Psoas muscle (tissue), 8 donors: ENCODE data around the gene TLK1. TPM values are rescaled to one million over a fixed set of nuclear protein-coding genes. Genes with fewer than 3 reads are reported as not detected.

Experiments
- ATAC-seq, 4 donors: fragments of 200-7000 bp; cut with Tn5 transposase; one replicate each; pipeline ENCODE4 v1.9.1; 2020; ENCODE audit warnings: moderate library complexity in 3 of 4, mild to moderate bottlenecking in 2 of 4
- DNase-seq, 2 donors: peaks; one replicate each; pipeline ENCODE4 v3.0.0-alpha.2; 2020
- H3K27ac ChIP-seq: fragments of 200-600 bp; one replicate; pipeline ENCODE4 v1.8.0; 2022
- H3K27me3 ChIP-seq, 3 donors: fragments of 200-600 bp in 1 of 3; one replicate each; pipeline versions ENCODE4 v1.6.1 to v1.8.0; 2013 to 2022; ENCODE audit warnings: low read length in 2 of 3, mild to moderate bottlenecking in 2 of 3, moderate library complexity in 1 of 3; ENCODE audit not compliant: insufficient read depth in 3 of 3
- H3K36me3 ChIP-seq, 2 donors: fragments of 200-600 bp in 1 of 2; one replicate each; pipeline versions ENCODE4 v1.6.1 to v1.8.0; 2013 to 2022; ENCODE audit warnings: low read depth in 1 of 2, mild to moderate bottlenecking in 1 of 2, moderate library complexity in 1 of 2; ENCODE audit not compliant: insufficient read depth in 1 of 2
- H3K4me1 ChIP-seq: fragments of 200-600 bp; one replicate; pipeline ENCODE4 v1.8.0; 2022
- H3K4me3 ChIP-seq: fragments of 200-600 bp; one replicate; pipeline ENCODE4 v1.8.0; 2022; ENCODE audit warnings: mild to moderate bottlenecking
- H3K9me3 ChIP-seq: fragments of 200-600 bp; one replicate; pipeline ENCODE4 v1.8.0; 2022
- CTCF ChIP-seq: fragments of 200-600 bp; IDR thresholded peaks from one replicate; pipeline ENCODE4 v1.8.0; 2022; ENCODE audit warnings: antibody characterized with exemption
- WGBS, 3 donors: extraction: QIAGEN DNeasy Blood & Tissue Kit; methylation state at CpG; one replicate each; pipeline versions ENCODE4 v1.1.6 to v1.1.7; 2013; 5-methylcytosine and 5-hydroxymethylcytosine counted together
- intact Hi-C, 2 donors: fragments of 100-400 bp; cut with DNase I; formaldehyde crosslinking; loops; one replicate each; pipeline versions ENCODE4 v1.11.0 to v1.14.2; 2022
- polyA plus RNA-seq, 3 donors: library from polyadenylated mRNA; stranded (reverse); fragments of 200-250 nt; gene quantifications; one replicate each; pipeline ENCODE4 v1.2.3, GENCODE V29; 2013
- total RNA-seq, 4 donors: library from RNA; stranded (reverse); fragmentation: NEBNext Ultra II Directional in 2 of 4; extraction: Animal tissue kit (Norgen Biotek cat#: 25700) in 2 of 4; gene quantifications; one replicate each; pipeline versions ENCODE4 v1.2.1 to v1.2.4, GENCODE V29; 2021 to 2023
- donor health status: healthy with polysubstance abuse.
- donor health status: DM: no; HTN: no; CAD: no; lungs with moderate emphysema.
- donor health status: Bipolar disorder and iron deficiency.
- donor health status: healthy.
- donor health status: DM: yes; HTN: yes; CAD: no.
- donor health status: DM: no; HTN: no; CAD: no.
- donor health status: DM: no; HTN: no; CAD: no.
- donor health status: DM: yes; HTN: yes; CAD: no.

The TLK1 gene
- total and polyA plus RNA-seq, 7 donors: 4.4 to 22.2 (median 17.5) TPM

DNA sequence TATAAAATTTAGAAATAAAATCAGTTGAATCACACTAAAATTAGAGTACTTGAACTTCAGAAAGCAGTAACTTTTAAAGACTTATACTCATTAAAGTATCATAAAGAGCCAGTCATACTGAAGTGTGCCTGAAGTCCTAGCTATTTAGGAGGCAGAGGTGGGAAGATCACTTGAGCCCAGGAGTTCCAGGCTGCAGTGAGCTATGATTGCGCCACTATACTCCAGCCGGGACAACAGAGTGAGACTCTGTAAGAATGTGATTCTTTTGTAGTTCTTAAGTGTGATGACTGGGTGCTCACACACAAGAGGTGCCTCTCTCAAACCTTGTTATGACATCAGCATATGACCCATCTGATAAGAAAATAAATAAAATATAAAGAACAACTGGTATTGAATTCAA is 14.6 kb downstream of the TLK1 start:
- no peak for TF ChIP-seq CTCF
- ATAC-seq (no peak), DNase-seq (no peak)
- Histone ChIP-seq H3K4me3 (no peak overlapping the region), H3K4me1 (peaks cover 17% of the 10 kb centered on the region), H3K36me3 (no peaks in the 10 kb centered on the region), H3K27me3 (no peaks in the 10 kb centered on the region), H3K9me3 (no peaks in the 10 kb centered on the region), H3K27ac (no peak overlapping the region)
- intact Hi-C loops: no loop called here
- 75 to 87% (median 79%) methylated on average over 2 of the region's 2 CpGs for WGBS, 3 donors

- 78 to 87% (median 85%) methylated on average over 2 of the region's 2 CpGs for WGBS, 3 donors
- H3K27ac ChIP-seq: no peak overlapping the region
- DNase-seq (no peak), ATAC-seq (no peak)
- H3K27me3 ChIP-seq: no peaks in the 10 kb centered on the region
- intact Hi-C loops: no loop called here
- H3K4me1 ChIP-seq: peaks cover 25% of the 10 kb centered on the region
- no peaks in the 10 kb centered on the region for H3K9me3 ChIP-seq
- no peak for TF ChIP-seq CTCF
- H3K36me3 ChIP-seq: no peaks in the 10 kb centered on the region
- no peak overlapping the region for H3K4me3 ChIP-seq
These were observed 17.0 kb downstream of the TLK1 start for GRCh38 chr2:171143670-171144062.

- intact Hi-C loops: no loop called here
- Histone ChIP-seq H3K9me3 (no peaks in the 10 kb centered on the region), H3K4me3 (no peak overlapping the region), H3K27ac (no peak overlapping the region), H3K27me3 (no peaks in the 10 kb centered on the region), H3K4me1 (peaks cover 37% of the 10 kb centered on the region), H3K36me3 (no peaks in the 10 kb centered on the region)
- no peak for TF ChIP-seq CTCF
- 86 to 89% (median 89%) methylated on average over 3 of the region's 3 CpGs for WGBS, 3 donors
- ATAC-seq: no peak
- DNase-seq: no peak
These were observed 18.3 kb downstream of the TLK1 start for GRCh38 chr2:171142398-171142797.

- intact Hi-C loops: no loop called here
- no peak overlapping the region for H3K27ac ChIP-seq
- peak overlapping the region; percentile 6 for H3K4me3 ChIP-seq
- no peaks in the 10 kb centered on the region for H3K9me3 ChIP-seq
- no peak for DNase-seq
- peaks cover 28% of the 10 kb centered on the region for H3K4me1 ChIP-seq
- H3K27me3 ChIP-seq: no peaks in the 10 kb centered on the region
- ATAC-seq: peak in 3 of 4 donors; percentile 42 to 55 (median 42)
- no peak for TF ChIP-seq CTCF
- 61 to 87% (median 74%) methylated on average over 1 of the region's 1 CpG for WGBS, 3 donors
- no peaks in the 10 kb centered on the region for H3K36me3 ChIP-seq
These were observed 19.4 kb downstream of the TLK1 start for GRCh38 chr2:171141320-171141719.

DNA sequence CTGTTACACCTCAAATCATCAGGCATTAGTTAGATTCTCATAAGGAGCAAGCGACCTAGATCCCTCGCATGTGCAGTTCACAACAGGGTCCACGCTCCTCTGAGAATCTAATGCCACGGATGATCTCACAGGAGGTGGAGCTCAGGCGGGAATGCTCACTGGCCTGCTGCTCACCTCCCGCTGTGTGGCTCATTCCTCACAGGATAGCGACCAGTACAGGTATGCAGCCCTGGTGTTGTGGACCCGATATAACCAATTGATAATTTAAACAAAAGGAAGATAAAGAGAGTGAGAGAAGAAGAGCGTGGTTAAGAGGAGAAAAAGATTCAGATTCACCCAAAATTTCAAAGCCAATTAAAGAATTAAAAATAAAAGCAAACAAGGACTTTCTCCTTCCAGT is 20.8 kb downstream of the TLK1 start:
- Histone ChIP-seq H3K36me3 (no peaks in the 10 kb centered on the region), H3K9me3 (no peaks in the 10 kb centered on the region), H3K27ac (no peak overlapping the region), H3K27me3 (no peaks in the 10 kb centered on the region), H3K4me3 (no peak overlapping the region), H3K4me1 (peaks cover 28% of the 10 kb centered on the region)
- DNase-seq (no peak), ATAC-seq (peak in 1 of 4 donors; percentile 42)
- WGBS, 3 donors: 96 to 98% (median 98%) methylated on average over 9 of the region's 9 CpGs
- TF ChIP-seq CTCF: no peak
- intact Hi-C loops: no loop called here
